Measurements from ENCODE around the gene ADISSP.

GRCh38 chr20:3797226-3797545 is 29.6 kb upstream of the ADISSP start:
- TF ChIP-seq CTCF (IDR thresholded peaks at IDR 0.05; ENCODE audit: control extremely low read depth in 1 of 3, insufficient read depth in 1 of 3, low read depth in 1 of 3, low read length in 3 of 3): no peak
- TF ChIP-seq TBP (IDR thresholded peaks at IDR 0.05; ENCODE audit: low read depth, low read length): no peak
- TF ChIP-seq SP1 (IDR thresholded peaks at IDR 0.05; ENCODE audit: low read depth, low read length): no peak
- no peak for TF ChIP-seq NRF1 (IDR thresholded peaks at IDR 0.05; ENCODE audit: low read depth, low read length)
- TF ChIP-seq EP300 (IDR thresholded peaks at IDR 0.05; ENCODE audit: borderline replicate concordance in 1 of 2, low read depth in 2 of 2, low read length in 2 of 2): no peak
- no peak for TF ChIP-seq RBBP5 (IDR thresholded peaks at IDR 0.05; ENCODE audit: borderline replicate concordance, low read depth, low read length)
